PC-9 (cell line): ENCODE data around the gene CDH16.

Experiments
- CTCF ChIP-seq: fragments of 200-600 bp; sonication (generic); conservative IDR thresholded peaks from 2 replicates; pipeline ENCODE4 v1.6.1; 2017; ENCODE audit warnings: mixed run types, antibody characterized with exemption, mild to moderate bottlenecking, moderate library complexity
- EZH2 ChIP-seq: fragments of 200-600 bp; sonication (generic); IDR thresholded peaks from 2 replicates; pipeline ENCODE4 v1.8.0; 2017; ENCODE audit warnings: antibody characterized with exemption, low read depth

GRCh38 chr16:66948134-66948836, 29.6 kb upstream of the CDH16 start:
- TF ChIP-seq CTCF (no peak), EZH2 (no peak)
